RKO (cell line): ENCODE data around the gene SSRP1.

ENCODE experiments used
- DNase-seq: peaks from one replicate; pipeline ENCODE4 v3.0.0-alpha.2; 2016; ENCODE audit warnings: low spot score

The SSRP1 gene

DNA sequence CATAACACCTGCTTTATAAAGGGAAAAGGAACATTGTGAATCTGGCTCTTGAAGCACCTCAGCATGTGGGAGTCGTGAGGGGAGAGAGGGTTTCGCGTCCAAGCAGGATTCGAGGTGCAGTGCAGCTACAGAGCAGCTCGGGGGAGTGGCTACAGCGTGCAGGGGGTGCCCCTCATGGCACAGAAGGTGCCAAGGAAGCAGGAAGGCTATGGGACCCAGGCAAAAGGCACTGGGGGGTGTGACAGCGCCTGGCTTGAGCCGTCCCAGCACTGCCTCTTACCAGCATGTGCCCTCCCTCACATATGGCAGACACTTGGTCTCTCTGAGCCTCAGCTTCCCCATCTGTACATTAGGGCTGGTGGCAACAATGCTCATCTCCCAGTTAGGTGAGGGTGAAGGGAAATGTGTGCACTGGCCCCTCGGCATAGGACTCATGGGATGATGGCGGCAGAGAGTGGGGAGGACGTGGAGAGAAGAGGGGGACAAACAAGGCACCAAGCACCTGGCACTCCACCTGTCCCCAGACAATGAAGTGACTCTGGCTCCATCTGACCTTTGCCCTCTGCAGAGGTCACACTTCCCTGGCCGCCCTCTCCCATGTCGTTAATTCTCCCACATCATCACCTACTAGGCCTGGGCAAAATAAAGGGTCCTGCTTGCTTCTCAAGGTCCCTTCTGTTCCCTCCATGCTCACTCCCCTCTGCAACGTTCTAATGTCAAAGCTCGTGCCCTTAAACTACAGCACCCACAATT is 21.3 kb downstream of the SSRP1 start:
- DNase-seq = no peak

DNA sequence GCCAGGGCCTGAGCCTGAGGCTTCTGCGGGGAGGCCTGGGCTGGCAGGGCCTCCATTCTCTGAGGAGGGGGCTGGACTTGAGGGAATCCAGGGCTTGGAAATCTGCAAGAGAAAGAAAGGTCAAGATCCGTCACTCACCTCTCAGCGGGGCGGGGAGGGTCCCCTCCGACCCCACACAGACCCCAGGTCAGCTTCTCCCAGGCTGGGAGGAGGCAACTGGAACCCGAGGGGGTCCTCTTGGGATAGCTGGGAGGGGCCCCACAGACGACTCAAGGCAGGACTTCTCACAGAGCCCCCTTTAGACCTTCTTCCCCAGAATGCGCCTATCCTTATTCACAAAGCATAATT is 21.9 kb downstream of the SSRP1 start:
- DNase-seq = no peak

DNA sequence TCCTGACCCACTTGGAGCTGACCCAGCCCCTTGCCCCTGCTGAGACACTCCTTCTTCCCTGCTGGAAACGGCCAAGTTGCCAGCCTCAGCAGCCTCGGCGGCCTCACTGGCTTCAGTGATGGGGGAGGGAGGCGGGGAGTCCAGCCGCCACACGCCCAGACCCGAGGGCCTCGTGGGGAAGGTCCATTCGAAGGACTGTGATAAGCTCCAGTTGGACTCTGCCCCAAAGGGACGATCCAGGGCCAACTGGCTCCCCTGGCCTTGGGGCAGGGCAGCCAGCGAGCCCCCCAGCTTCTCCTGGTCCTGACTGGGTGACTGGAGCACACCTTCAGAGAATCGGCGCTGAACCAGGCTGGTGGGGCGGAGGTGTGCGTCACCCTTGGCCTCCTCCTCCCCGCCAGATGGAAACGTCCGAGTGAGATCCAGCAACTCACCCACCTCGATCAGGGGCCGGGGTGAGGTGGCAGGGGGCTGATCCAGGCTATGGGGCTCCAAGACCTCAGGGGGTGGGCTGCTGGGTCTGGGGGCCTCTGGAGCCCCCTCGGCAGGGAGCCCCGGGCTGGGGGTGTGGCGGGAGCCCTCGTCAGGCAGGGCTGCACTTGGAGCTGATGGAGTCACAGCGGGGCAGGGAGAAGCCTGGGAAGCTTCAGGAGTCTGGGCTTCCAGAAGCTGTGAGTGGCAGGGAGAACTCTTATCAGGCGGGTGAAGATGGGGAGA is 22.5 kb downstream of the SSRP1 start:
- DNase-seq = no peak

DNA sequence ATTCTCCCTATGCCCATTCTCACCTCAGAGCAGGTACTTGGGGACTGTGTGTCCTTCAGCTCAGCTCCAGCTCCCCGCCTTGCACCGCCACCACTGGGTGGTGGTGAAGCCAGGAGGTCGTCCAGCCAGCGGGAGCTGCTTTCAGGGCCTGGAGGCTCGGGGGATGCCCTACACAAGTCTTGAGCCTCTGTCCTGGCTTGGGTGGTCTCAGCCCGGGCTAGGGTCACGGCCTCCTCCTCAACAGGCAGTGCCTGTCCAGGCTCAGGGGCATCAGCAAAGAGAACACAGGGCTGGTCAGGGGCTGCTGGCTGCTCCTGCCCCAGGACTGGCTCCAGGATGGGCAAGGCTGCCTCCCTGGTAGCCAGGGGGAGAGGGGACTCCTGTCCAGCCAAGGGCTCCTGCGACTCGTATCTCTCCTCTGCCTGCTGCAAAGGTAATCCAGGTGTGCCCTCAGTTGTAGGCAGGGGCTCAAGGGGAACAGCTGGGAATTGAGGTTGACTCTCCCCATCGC is 23.1 kb downstream of the SSRP1 start:
- no peak for DNase-seq

DNA sequence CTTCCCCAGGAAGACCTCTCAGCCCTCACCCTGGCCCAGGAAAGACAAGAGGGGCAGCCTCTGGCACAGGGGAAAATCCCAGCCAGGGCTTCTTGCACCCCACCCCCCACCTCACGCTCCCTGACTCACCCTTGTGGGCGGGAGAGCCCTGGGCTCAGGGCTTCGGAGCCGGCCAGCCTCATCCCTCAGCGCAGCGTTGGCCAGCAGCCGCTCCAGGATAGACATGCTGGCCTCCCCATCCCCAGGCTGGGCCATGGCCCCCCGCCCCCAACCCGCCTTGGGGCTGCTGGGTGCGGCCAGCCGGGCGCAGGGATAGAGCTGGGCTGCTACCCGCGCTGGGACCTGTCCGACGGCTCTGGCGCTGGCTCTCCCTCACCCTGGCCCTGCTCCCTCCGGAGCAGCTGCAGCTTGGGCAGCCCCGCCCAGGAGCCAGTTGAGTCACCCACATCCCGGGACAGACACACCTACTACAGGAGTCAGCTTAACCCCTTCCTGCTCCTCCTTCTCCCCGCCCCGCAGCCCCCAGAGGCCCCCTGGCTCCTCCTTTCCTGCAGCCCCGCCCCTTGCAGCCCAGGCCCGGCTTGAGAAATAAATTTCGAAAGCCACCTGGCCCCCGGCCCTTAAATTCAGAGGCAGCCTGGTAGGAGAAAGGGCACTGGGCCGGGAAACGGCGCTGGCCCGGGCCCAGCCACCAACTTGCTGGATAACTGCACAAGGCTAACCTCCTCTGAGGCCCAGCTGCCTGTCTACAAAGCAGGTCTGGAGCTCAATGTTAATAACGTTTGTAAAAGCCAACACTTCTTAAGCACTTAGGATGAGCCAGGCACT is 24.4 kb downstream of the SSRP1 start:
- peak; percentile 96 for DNase-seq

DNA sequence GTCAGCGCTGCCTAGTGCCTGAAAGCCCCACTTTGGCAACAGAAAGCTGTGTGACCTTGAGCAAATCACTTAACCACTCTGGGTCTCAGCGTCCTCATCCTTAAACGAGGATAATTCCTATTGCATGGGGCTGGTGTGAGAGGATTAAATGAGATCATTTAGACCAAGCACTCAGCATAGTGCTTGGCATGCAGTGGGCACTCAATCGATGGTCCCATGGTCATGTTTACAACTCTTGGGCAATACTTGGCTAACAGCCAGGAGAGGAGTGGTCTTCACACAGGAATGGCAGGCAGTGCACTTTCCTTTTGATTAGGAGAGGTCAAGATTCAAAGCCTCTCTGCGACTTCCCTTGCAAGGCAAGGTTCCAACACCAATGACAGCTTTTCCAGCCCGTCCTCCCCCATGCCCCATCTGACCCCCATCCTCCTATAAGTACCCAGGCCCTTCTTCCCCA is 25.0 kb downstream of the SSRP1 start:
- DNase-seq = no peak

DNA sequence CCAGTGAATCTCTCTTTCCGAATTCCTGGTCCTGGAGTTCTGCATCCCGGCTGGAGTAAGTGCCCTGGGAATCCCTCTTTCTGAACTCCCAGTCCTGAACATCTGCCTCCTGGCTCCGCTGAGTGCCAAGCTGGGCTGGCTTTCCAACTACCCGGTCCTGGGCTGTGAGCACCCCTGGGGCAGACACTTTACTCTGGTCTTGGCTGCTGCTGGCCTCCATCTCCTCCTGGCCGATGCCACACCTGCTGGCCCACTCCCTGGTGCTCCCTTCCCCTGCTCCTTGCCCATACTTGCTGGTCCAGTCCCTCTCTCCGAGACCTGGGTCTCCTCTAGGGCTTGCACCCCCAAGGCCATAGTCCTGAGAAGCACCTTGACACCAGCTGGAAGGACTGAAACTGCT is 25.6 kb downstream of the SSRP1 start:
- DNase-seq = no peak

DNA sequence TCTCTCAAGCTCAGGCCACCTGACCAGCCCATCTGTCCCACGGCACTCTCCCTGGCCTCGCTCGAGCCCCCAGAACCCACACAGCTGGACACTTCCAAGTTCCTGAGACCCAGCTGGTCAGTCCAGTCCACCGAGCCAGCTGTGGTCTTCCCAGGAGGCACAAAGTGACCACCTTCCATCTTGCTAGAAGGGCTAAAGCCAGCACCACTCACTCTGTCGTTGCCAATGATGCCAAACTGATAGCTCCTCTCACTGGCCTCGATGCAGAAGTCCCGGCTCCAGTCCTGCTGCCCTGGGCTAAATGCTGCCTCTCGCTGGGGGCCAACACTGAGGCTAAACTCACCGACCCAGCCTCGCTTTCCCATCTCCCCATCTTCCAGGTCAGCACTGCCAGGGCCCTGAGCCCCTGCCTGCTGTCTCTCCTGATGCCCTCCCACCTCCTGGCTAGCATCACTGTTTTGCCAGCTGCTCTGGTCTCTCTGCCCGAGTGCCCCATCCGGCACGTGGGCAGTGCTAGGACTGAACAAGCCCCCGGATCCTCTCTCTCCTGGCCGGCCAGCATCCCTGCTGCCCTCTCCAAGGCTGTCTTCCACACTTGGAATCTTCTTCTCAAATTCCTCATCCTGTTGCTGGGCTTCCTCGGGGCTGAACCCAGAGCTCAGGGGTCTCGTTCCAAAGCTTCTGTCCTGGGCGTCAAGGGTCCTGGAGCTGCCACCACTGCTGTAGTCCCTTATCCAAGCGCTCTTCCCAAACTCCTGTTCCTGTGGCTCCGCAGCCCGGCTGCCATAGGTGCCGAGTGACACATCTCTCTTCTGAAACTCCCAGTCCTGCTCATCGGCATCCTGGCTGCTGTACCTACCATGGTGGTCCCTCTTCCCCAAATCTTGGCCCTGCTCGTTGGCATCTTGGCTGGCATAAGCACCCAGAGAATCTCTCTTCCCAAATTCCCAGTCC is 26.3 kb downstream of the SSRP1 start:
- DNase-seq = no peak

DNA sequence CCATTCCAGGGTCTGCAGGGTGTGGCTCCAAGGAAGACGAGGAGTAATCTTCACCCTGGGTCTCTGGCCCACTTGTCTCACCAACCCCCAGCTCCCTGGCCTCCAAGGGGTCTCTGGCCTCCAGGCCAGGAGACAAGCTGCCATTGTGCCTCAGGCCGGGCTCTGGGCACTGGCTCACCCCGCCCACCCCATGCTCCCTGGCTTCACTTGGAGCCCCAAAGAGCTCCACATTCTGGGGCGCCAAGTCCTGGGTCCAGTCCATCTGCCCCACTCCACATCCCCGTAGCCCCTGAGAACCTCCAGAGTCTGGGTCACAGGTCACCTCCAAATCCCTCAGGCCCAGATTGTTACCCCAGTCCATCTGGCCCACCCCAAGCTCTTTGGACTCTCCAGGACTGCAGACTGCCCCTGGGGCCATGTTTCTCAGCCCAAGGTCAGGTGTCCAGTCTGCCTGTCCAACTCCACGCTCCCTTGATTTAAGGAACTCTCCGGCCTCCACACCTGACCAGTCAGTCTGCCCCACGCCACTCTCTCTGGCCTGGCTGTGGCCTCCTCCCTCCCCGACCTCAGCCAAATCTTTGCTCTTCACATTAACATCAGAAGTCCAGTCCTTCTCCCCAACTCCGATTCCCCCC is 27.1 kb downstream of the SSRP1 start:
- DNase-seq = no peak

DNA sequence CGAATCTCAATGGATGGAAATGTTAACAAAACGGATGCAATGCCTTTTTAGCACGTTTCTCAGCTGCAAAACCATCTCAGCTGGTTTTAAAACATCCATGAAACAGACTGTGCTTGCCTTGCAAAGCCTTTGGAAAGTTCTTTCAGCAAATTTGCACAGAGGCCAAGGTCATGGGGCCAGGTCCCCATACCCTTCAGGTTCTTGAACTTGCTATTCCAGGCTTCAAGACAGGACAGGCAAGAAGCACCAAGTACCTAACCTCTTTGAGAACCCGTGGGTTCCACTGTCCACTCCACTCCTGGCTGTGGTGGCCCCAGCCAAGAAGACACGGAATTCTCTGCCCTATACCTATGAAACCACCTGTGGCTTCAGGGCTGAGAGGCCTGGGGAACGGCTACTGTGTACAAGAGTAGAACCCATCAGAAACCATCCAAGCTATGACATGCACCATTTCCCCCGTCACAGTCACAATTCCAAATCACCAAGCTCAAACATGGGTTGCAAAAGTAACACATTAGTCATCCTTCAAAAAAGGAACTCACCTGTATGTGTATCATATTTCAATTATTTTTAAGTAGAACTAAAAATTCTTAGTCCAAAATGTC is 27.9 kb downstream of the SSRP1 start:
- no peak for DNase-seq

DNA sequence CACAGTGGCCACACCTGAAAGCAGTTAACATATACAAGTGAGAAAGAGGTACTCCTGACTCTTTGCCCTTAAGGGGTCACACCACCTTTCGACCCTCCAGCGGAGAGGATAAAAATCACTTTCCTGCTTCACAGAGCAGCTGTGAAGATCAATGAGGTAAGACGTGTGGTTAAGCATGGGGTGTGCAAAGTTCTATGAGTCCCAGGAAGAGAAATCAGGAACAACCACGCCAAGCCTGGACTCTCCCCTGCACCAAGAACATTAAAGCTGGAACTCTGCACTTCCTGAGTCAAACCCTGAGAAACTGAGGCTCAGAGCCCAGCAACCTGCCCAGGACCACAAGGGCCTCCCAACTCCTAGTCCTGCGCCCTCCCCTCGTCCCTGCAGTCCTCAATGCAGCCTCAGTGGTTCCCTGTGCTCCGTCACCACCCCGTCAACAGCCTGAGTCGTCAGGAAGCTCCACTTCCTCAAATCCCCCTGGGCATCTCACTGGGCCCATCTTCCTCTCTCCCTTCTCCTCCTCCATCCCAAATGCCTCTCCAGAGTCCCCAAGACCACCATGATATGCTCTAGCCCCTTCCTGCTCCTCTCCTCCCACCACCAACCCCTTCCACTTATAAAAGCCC is 28.6 kb downstream of the SSRP1 start:
- no peak for DNase-seq

DNA sequence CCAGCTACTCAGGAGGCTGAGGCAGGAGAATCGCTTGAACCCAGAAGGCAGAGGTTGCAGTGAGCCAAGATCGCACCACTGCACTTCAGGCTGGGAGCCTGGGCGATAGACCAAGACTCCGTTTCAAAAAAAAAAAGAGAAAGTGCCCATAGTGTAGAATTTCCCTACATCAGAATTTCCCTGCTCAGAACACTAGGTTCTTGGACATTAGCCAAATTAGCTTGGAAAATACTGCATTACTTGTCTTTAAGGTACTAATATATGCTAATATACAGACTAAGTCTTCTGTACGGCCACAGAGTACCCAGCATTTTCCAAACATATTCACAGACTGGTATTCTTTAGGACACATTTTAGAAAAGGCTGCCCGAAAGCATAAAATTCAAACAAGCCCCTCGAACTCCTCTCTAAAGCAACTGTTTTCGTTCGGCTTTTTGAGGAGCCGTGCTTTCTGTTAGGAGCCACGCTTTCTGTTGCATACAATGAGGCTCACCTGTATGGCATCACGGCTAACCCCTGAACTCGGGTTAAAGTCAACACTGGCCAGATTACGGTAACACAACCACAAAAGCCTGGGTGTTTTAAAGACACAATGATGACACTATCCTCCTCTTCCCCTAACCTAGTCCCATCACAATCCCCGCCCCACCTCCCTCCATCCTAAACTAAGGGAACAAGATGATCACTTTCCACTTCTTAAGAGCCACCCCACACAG is 29.4 kb downstream of the SSRP1 start:
- no peak for DNase-seq

DNA sequence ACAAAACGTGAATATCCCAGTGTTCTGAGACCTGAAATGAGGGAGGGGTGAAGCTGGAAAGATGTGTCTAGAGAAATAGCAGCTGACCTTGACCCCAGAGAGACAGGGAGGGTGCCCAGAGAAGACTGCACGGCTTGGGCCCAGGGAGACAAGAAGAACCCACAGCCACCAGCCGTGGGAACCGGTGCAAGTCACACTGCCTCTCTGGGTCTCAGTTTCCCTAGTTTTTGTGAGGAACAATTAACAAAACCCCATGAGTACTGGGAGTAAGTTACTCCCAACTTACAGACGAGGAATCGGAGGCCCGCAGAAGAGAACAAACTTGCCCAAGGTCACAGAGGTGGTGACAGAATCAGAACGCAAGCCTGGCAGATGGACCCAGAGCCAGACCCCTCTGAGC is 30.2 kb downstream of the SSRP1 start:
- DNase-seq = no peak

DNA sequence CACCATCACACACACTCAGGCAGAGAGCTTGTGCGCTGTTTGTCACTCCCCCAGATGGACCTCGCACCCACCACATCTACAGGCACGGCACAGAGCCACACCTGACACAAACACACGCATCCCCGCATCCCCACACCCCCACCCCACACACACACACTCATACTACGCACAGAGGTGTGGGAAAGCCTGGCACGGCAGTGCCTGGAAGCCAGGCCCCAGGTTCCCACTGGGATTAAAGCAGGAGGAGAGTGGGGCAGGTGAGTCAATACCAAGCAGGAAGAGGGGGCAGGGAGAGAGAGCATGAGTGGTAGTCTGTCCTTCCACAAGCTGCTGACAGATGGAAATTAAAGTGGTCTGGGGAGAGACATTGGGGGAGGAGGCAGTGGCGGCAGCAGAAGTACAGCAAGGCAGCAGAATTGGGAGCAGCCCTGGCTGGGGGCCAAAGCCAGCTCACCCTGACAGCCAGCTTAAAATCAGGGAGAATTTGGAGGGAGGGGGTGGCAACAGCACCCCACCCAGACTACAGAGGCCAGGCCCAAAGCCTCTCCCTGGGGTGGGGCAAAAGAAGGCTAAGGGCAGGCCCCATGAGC is 31.6 kb downstream of the SSRP1 start:
- DNase-seq = no peak

DNA sequence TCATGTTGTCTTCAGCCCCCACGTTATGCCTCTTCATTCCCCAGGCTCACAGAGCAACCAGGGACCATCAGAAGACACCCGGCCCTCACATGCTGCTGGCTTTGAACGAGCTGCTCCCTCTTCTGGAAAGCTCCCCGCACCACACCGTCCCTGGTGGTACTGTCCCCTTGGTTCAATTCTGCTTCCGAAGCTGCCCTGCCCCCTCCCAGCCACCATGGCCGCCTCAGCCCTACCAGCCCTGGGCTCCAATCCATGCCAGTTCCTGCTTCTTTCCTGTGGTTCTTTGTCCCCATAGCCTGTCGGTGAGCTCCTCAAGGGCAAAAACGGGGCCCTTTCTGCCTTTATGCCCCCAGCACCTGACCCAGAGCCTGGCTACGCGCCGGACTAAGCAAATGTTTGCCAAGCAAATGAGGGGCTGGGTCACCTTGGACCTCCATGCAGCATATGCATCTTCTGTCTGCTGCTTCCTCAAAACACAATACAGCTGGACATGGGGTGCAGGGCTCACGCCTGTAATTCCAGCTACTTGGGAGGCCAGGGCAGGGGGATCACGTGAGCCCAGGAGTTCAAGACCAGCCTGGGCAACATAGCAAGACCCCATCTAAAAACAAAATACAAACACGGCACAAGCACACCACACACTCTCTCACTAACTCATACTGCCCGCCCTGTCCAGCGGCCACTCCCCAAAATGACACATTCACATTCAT is 32.3 kb downstream of the SSRP1 start:
- no peak for DNase-seq

DNA sequence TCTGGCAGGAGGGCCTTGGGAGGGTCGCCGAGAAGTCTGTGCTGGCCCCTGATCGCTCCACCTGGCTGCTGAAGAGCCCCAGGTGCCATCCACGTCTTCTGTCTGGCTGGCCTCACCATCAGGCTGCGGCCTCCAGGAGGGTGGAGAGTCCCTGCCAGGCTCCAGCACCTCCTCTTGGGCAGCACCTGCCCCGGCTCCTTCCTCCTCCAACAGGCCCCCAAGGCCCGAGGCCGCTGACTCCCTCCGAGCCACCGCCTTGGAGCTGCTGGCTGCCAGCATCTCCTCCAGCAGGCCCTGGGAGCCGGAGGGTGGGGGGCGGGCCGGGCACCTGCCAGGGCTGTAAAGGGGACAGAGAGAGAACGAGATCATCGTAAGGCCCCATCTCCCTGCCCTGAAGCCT is 33.2 kb downstream of the SSRP1 start:
- DNase-seq = no peak

DNA sequence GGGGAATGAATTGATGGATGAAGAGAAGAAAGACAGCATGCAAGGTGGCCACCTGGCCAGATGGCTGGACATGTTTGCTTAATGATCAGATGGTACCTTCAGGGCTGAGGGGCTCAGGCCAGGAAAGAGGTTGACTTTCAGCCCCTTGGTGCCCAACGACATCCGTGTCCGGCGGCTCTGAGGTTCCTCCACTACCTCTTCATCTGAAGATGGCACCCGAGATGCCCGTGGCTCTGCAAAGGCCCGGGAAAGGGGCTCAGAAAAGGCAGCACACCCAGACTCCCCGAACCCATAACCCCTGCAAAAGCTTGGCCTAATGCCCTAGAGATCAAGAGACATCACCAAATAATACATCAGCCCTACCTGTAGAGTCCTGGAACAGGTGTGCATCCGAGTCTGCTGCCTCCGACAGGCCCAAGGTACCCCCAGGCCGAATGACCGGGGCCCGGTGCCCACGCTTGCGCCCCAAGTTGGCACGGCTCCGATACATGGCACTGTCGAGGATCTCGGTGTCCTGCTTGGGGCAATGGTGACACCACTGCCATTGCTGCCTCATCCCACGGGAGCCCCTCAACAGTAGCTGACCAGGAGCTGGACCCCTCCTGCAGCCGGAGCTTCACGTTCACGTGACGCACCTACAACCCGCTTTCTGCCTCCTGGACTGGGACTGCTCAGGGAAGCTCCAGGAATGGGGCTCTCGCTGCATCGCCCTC is 33.8 kb downstream of the SSRP1 start:
- DNase-seq = no peak

DNA sequence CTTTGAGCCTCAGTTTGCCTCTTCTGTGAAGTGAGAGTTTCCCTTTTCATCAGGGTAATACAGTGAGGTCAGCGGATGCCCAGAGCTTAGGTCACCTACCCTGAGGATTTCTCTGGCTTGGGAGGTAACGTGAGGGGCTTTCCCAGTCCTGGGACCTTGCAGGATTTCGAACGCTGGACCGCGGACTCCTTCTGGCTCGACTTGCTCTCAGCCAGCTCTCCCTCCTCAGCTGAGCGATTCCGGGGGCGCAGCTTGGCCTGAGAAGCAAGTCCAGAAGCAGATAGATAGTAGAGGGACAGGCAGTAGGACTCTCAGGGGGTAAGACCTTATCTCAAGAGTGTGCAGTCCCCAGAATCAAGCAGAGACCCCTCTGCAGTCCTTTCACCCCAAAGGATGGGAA is 34.9 kb downstream of the SSRP1 start:
- no peak for DNase-seq
